ENCODE results near the gene GRK2. TPM values are rescaled to one million over a fixed set of nuclear protein-coding genes. Genes with fewer than 3 reads are reported as not detected.

GRK2 gene
- total RNA-seq, 1 donor from 2014 or later: 61.6 TPM

DNA sequence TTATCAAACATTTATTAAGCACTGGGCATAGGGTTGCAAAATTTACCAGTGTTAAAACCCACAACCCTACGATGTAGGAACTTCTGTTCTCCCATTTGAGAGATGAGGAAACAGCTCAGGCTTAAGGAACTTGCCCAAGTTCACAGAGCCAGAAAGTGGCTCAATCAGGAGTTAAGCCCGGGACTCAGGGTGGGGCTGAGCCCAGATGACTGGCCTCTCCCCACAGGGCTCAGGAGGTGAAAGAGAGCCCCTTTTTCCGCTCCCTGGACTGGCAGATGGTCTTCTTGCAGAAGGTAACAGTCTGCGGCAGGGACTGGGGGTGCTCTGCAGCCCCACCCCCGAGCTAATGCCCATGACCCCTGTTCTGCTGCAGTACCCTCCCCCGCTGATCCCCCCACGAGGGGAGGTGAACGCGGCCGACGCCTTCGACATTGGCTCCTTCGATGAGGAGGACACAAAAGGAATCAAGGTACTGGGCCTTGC is 17.2 kb downstream of the GRK2 start:
- no peak for ATAC-seq

- no peak for ATAC-seq
These were observed 18.7 kb downstream of the GRK2 start for GRCh38 chr11:67284811-67285540.

DNA sequence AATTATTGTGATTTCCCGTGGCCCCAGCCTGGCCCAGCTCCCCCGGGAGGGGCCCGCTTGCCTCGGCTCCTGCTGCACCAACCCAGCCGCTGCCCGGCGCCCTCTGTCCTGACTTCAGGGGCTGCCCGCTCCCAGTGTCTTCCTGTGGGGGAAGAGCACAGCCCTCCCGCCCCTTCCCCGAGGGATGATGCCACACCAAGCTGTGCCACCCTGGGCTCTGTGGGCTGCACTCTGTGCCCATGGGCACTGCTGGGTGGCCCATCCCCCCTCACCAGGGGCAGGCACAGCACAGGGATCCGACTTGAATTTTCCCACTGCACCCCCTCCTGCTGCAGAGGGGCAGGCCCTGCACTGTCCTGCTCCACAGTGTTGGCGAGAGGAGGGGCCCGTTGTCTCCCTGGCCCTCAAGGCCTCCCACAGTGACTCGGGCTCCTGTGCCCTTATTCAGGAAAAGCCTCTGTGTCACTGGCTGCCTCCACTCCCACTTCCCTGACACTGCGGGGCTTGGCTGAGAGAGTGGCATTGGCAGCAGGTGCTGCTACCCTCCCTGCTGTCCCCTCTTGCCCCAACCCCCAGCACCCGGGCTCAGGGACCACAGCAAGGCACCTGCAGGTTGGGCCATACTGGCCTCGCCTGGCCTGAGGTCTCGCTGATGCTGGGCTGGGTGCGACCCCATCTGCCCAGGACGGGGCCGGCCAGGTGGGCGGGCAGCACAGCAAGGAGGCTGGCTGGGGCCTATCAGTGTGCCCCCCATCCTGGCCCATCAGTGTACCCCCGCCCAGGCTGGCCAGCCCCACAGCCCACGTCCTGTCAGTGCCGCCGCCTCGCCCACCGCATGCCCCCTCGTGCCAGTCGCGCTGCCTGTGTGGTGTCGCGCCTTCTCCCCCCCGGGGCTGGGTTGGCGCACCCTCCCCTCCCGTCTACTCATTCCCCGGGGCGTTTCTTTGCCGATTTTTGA is 19.5 kb downstream of the GRK2 start:
- ATAC-seq: no peak

DNA sequence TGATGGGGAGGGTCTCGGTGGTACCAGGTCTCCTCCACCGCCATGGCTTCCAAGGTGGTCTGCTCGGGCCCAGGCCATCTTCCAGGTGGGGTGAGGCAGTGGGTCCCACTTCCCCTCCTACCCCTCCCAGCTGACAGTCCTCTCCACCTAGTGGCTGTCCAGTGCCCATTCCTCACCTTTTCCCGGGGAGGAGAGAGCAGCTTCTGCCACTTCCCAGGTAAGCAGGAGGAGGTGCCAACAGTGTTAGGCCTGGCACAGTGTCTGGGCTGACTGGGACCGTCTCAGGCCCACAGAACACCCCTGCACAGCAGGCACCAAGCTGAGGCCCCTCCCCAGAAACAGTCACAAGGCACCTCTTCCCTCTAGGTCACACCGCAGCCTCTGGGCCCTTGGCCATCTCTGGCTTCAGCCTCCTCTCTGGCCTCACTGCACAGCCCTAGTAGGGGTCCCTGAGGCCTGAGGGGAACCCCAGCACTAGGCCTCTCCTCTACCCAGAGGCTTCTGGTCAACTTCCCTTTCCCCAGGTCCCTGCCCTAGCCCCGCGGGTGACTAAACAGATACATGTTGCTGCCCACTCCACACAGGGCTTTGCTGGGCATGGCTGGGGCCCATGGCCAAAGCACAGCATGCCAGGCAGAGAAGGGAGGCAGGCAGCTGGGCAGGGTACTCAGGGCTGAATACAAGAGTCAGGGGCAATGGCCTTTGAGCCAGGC is 20.5 kb downstream of the GRK2 start:
- no peak for ATAC-seq

DNA sequence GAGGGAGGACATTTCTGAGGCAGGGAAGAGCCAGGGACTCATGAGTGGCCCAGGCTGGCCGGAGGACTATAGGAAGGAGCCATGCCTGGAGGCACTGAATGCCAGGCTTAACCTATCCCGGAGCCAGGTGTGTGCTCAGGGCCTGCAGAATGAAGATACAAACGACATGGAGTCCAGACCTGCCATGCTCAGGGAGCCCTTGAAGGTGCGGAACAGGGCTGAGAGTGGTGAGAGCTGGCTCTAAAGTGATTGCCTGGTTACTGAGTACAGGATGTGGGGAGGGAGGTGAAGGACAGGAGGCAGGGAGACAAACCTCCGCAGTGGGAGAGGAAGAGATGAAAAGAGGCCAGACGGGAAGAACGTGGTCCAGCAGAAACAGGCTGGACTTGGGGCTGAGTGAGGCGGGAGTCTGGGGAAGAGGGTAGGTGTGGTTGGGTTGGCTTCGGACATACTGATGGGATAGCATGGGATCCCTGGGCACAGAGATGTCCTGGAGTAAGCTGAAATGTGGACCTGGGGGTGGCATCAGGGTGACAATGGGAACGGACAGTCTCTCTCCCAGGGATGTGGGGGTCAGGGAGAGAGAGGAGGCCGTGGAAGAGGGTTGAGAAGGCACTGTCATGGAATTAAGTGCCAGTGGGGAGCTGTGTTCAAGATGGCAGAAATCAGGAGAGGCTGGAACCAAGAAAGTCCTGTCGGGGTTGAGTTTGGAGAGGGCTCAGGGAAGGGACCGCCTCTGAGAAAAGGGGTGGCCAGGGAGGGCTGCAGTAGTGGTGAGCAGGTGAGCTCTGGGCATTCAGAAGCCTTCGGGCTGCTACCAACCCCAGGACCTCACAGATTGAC is 21.3 kb downstream of the GRK2 start:
- no peak for ATAC-seq

GRCh38 chr11:67288198-67288451 is 21.9 kb downstream of the GRK2 start:
- ATAC-seq: no peak

DNA sequence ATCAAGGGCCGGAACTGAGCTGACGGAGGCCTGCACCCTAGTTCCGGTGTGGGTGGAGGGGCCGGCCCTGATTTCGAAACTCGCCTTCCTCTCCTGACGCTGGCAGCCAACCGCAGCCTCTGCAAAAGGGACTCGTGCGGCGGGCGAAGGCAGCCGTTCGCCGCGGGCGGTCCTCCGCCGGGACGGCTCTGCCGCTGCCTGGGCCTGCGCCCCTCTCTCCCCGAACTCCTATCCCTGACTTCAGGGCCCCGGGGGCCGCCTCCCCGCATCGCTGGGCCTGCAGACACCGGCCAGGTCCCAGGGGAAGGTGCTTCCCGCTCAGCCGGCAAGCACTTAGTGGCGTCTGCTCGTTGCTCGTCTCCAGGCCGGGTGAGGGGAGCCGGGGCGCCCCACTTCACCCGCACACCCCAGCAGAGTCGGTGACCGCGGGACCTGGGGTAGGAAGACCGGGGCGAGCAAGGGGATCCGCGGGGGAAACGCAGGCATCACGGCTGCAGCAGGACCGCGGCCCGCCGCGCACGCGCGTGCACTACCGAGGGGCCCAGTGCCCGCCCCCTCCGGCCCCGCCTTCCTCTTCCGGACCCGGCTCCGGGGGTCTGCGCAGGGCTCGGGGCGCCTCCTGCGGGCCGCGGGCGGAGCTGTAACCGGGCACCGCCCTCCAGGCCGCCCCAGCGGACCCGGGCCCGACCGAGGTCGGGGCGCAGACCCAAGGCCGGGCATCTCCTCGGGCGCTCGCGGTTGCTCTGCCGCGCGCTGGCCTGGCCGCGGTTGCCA is 22.4 kb downstream of the GRK2 start:
- peak; percentile 62 for ATAC-seq

- ATAC-seq: peak; percentile 50
These were observed 23.0 kb downstream of the GRK2 start, which contains the start of gene ANKRD13D for GRCh38 chr11:67289226-67289650. Gene ANKRD13D (plus strand): TSS chr11:67289303. CDS start chr11:67289461, 158 bp downstream.

GRCh38 chr11:67289651-67290479 is 23.6 kb downstream of the GRK2 start:
- ATAC-seq: no peak

GRCh38 chr11:67290801-67291200 is 24.5 kb downstream of the GRK2 start:
- peak; percentile 11 for ATAC-seq

DNA sequence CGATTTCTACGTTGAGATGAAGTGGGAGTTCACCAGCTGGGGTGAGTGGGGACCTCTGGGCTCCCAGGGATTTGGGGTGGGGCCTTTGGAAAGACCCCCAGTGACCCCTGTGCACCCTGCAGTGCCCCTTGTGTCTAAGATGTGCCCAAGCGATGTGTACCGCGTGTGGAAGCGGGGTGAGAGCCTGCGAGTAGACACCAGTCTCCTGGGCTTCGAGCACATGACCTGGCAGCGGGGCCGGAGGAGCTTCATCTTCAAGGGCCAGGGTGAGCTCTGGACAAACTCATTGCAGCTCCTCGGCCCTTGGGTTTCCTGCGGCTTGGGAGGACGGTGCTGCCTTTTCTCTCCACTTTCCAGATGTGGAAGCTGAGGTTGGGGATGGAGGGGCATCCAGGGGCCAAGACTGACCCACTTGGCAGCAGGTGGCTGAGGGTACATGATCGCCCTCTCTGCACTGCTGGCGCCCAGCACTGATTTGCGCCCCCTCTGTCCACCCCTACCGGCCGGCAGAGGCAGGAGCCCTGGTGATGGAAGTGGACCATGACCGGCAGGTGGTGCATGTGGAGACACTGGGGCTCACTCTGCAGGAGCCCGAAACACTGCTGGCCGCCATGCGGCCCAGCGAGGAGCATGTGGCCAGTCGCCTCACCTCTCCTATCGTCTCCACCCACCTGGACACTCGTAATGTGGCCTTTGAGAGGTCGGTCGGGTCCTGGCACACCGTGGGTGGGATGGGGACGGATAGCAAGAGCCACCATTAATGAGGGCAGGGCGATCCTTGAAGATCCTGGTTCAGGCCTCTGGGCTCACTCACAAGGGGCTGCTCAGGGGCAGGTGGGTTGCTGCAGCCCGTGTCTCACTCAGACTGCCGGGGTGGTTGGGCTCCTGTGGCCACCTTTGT is 25.5 kb downstream of the GRK2 start:
- ATAC-seq: no peak

- ATAC-seq: no peak
These were observed 26.4 kb downstream of the GRK2 start for GRCh38 chr11:67292671-67293070.

- ATAC-seq: peak; percentile 50
These were observed 26.8 kb downstream of the GRK2 start for GRCh38 chr11:67293090-67293489.

- ATAC-seq: no peak
These were observed 29.6 kb downstream of the GRK2 start for GRCh38 chr11:67295846-67296245.

DNA sequence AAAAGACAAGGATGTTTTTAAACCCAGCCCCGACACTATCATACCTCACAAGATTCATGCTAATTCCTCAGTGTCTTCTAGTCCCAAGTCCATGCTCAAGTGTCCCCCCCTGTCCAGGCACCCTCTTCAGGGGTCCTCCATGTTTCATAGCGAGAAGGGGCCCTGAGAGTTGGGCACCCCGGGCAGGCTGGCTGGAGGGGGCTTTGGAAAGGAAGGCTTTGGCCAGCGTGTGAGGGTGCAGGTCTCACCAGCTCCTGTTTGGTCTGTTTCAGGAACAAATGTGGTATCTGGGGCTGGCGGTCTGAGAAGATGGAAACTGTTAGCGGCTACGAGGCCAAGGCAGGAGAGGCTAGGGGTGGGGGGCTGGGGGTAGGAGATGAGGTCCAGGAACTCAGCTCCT is 32.5 kb downstream of the GRK2 start:
- ATAC-seq: no peak

GRCh38 chr11:67299471-67300191 is 33.4 kb downstream of the GRK2 start:
- ATAC-seq: no peak

- ATAC-seq: no peak
These were observed 34.0 kb downstream of the GRK2 start for GRCh38 chr11:67300256-67300755.

- no peak for ATAC-seq
These were observed 34.6 kb downstream of the GRK2 start for GRCh38 chr11:67300756-67301312.

Measured in esophagus mucosa (tissue), 1 donor.